HG03064 (cell line): ENCODE data around the gene DPH3.
A peak's percentile ranks its signal among the peaks of the same experiment; 100 is the strongest.

Source experiments
- ATAC-seq: cut with Tn5 transposase; IDR thresholded peaks from one replicate; pipeline ENCODE4 v1.9.1; 2021; ENCODE audit warnings: low read depth; ENCODE audit not compliant: unreplicated experiment

Gene DPH3

DNA sequence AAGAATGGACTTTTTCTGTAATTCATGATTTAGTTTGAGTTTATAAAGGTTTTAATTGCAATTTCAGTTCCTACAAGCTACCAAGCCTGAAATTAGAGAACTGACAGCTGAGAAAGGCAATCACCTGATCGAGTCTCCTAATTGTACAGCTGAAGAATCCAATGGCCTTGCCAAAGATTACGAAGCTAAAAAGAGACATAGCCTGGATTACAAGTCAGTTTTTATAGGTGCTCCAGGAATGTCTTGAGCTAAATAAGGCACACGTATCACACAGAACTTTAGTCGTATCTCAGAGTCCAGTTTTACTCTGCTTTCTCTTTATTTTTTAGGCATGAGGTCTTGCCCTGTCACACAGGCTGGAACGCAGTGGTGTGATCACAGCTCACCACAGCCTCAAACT is 6.6 kb downstream of the DPH3 start:
- ATAC-seq: no peak

DNA sequence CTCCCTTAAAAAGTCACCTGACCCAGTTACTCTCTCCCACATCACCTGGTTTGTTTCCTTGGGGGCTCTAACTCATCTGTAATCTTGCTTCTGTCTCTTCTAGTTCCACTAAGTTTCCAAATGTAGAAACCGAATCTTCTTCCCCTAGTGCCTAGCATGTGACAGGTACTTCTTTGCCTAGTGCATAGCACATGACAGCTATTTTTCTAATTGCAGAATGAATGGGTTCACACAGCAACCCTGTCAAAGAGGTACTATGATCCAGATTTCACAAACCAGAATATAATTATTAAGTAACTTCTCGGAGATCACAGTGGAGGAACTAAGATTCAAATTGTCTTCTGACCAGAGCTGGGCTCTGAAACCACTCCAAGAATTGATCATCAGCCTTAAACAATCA is 7.4 kb downstream of the DPH3 start:
- ATAC-seq: no peak

DNA sequence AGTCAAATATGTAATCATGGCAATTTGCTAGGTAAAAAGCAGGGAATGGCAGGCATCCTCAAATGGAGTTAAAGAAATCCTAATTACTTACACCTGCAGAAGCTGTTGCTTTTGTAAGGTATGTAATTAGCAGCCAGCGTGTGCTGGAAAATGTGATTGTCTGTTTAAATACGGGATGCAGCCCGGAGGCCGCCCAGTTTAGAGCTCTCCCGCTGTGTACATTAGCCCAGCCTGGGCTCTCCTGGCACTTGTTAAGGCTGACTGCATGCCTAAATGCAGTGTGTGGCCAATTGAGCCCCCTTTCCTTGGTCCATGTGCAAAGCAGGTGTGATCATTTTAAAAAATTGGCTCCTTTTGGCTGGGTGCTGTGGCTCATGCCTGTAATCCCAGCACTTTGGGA is 9.0 kb downstream of the DPH3 start:
- no peak for ATAC-seq

DNA sequence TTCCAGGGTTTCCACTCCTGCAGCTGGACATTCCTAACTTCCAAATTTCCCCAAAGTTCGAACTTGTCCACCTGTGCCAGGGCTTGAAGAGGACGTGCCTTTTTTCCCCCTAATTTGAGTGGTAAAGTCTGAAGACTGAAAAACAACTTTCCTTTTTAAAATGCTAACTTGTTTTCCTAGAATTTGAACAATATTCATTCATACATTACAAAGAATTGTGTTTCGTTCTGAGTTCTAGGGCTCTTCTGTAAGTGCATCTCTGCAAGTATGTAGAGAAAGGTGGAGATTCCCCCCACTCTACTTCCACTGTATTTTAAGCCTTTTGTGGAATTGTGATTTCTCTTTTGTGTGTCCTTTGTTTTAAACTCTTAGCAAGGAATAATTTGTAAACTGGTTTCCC is 9.4 kb downstream of the DPH3 start:
- ATAC-seq: no peak

DNA sequence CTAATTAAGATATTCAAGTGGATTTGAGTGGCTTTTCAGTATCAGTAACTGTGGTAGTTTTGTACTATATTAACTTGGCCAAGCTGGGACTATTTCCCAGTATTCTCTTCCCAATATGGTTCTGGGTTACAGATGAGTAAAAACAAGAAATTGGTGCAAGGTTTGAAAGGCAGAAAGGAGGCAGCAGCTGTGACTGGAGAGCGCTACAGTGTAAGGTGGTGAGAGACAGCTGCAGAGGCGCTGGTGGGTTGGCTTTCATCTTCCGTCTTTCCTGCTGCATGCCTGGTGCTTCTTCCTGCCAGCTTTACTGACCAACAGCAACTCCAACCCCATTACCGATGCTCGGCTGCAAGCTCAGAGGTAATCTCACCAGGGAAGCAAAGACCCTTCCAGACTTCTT is 9.8 kb downstream of the DPH3 start:
- no peak for ATAC-seq

DNA sequence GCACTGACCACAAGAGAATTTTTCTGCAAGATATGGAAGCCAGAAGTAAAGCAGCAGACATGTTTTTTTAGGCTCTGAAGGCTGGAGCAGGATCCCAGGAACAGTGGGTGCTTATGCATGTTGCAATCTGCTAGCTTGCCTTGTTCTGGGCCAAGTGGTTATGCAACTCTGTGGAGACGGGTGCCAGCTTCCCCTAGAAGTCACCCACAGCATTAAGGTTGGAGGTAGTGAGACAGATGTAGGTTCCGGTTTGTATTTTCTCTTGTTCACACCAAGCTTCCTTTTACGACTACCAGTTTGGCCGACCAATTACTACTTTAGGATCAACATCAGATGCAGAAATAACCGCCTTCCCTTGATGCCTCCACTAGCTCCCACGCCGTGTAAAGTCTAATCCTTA is 11.1 kb downstream of the DPH3 start:
- ATAC-seq: no peak

DNA sequence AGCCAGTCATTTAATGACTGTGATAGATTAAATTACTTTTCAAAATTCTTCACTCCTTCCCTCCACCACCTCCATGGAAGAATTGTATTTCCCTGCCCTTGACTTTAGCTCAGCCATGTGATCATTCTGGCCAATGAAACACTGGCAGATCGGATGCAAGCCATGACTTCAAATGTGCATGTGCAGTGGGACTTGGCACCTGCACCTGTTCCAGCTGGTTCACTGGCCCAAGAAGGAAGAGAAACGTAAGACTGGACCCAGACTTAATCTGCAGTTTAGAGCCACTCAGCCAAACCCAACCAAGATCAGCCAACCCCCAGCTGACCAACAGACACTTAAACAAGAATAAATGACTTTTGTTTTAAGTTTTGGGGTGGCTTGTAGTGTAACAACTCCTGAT is 11.8 kb downstream of the DPH3 start:
- no peak for ATAC-seq

DNA sequence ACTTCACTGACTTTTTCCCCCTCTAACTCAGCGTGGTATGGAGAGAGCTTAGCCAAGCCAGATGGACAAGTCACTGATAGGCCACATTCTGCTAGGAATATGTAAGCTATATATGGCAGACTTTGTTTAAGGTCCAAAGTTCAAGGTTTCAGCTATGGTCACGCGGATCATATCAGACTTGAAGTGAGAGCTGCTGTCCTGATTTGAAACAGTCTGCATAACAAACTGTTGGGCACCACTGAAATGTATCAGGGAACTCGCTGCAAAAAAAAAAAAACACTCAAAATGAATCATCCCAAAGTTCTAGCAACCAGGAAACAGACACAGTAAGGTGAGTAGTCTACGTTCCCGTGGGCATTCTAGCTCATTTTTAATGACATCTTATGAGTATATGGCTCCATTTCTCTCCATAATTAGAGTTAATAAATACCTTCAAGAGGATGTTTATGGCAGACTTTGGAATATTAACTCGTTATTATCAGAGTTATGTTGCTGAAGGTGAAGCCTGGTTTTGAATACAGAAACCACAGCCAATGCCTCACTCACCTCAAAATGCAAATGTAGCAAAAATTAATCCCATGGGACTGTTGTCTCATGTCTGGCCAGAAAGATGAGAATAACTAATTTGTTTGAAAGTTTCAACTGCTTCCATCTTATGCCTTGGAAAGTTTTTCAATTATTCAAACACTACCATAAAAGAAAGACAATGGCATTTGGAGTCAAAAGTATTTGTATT is 12.3 kb downstream of the DPH3 start:
- no peak for ATAC-seq

DNA sequence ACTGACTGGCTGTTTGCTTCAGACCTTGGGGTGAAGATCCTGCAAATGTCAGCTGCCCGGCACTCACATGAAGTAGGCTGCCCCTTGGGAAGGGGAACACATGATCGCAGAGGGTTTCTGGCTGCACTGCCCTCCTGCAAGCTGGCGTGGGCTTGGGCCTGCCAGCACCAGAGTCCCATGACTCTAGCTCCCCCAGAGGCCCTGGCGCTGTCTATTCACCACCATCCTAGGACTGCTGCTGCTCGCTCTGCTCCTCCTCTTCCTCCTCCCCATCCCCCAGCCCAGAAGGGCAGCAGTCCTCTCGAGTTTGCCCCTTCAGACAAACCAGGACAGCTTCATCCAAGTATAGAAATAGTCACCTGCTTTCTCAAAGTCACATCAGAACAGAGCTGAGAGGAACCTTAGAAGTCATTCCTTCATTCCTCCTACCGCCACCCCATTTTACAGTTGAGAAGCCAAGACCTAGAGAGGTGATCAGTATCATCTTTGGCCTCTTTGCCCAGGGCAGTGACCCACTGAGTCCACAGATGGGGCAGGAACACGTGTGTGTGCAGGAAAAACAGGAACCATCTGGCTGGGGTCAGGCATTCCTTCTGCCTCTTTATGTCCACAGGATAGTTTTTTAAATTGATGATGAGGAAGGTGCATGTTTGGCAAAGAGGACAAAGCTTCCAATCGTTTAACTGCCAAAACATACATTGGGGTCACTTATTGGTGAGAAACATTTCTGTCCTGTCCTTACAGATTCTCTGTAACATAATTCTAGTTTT is 13.2 kb downstream of the DPH3 start:
- ATAC-seq: no peak

DNA sequence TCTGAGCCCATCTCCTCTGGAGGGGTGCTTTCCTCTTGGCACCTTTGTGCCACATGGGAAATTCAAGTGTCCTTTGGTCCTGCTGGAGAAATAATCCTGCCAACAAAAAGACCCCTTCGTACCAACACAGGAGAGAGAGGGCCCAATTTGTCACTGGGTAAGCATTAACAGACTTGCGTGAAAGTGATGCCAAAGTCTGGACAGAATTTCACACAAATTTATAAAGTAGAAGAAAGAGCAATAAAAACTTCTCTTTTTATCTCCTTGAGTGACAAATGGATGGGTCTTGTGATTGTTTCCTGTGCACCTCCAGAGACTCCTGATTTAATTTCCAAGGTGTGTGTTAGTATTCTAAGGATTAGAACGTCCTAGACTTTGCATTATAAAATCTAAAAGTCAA is 14.9 kb downstream of the DPH3 start:
- ATAC-seq: no peak

DNA sequence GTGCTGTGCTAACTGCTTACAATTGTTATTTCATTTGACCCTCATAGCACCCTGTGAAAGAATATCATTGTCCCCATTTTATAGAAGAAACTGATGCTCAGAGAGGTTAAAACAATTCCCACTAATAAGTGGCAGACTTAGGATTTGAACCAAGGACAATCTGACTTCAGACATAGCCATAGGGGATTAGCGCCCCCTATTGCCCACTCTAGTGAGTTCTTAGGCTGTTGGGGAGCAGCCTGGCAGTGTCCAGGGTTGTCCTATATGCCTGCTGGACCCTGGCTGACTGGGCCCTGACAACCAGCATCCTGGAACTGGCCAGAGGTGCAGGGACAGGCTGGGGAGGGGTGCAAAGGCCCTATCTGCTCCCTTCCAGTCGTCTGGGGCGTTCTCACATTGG is 15.4 kb downstream of the DPH3 start:
- no peak for ATAC-seq

DNA sequence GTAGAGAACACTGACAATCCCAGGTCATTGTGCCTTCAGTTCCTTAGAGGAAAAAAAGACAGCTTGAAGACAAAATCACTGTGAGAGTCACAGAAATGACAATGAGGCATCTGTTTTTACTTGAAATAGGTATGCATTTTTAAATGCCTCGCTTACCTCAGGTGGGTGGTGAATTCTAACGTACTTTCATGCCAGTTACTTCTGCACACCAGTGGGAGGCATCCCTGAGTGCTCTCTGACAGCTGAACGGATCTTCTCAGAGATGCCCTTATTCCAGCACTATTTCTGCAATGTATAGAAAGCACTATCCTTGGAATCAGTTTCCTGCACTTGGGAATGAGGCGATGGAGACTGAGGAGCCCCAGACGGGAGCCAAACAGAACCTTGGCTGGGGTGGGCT is 16.2 kb downstream of the DPH3 start:
- ATAC-seq: no peak

DNA sequence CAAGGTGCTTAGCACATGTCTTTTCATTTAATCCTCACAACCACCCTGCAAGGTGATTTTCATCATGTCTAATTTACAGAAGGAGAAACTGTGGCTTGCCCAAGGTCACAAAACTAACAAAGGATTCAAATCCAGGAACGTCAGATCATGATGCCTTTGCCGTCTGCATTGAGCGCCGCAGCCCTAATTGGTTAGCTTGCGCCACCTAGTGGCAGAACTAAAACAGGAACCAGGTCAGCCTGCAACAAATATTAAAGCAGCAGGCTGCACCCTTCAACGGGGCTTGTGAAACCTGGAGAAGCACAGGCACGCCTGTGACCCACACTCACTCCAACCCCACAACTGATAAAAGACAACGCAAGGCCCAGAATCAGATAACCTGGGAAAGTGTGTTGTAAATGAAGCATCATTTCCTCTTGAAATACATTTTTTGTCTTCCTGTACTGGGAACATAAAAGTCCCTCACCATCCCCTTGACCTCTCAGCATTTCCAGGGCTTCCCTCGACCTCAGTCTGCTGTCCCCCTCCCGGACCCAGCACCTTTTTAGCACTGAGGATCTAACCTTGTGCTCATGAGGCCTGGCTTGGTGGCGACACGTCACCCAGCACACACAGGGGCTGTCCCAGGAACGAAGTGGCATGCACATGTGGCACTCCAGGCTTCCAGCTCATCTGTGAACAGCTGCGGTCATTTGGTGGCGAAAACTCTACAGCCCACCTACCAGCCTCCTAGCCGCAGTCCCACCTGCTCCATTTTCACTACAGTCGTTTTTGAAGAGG is 17.3 kb downstream of the DPH3 start:
- ATAC-seq: peak; percentile 78

DNA sequence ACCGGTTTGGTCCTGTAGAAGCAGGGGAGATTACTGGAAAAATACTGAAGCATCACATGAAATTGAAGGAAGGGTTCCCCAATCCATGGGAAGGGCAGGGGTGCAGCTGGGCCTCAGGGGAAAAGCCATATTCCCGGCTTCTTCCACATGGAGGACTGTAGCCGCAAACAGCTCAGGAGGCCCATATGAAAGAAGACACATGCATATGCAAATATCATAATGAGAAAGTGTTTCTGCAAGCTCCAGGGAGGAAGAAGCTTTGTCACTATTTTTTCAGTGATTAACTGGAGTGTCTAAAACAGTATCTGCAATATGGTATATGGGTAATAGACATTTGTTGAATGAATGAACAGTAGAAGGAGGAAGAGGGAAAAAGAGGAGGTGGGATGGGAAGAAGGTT is 19.1 kb downstream of the DPH3 start:
- ATAC-seq: no peak

DNA sequence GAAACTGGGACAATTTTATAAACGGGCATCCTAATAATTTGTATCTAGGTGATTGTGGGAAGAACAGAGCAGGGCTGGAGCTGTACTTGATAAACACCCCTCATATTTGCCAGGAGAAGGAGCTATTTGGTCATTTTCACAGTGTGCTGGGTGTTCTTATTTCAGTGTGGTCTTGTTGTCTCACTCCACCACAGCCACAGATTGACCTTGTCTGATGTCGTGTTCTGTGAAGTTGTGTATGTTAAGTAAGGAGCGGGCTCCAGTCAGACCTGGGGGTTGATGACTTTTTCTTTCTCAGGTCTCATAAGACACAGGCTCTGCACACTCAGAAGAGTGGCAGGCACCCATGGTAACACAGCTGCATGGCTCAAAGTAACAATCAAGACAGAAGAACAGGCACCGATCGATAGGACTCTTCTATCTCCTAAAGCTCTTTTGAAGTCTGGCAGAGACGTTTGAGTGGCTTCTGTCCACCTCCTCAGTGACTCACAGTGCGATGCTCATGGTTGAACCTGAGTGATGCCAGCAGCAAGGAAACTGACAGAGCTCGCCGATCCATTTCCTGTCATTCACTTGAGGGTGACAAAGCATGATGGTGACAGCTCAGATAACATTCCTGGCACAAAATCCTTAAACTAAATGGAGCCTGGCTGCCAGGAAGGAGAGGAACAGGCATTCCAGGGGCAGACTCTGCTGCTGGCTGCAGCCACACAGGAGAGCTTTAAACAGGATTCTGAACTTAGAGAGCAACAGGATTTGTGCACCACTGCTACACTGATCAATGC is 20.8 kb downstream of the DPH3 start:
- no peak for ATAC-seq

DNA sequence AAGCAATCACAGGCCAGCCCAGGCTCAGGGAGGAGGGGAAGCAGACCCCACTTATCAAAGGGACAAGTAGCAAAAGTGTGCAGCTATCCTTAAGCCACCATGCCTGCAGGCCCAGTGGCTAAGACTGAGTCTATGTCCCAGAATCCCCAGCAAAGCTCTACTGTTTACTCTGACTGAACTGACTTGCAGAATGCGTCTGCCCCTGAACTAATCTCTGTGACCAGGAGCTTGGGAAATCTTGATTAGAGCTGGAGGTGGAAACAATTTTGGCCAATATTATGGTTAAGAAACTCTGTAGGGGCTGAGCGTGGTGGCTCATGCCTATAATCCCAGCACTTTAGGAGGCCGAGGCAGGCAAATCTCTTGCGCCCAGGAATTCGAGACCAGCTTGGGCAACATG is 22.6 kb downstream of the DPH3 start:
- ATAC-seq: no peak

DNA sequence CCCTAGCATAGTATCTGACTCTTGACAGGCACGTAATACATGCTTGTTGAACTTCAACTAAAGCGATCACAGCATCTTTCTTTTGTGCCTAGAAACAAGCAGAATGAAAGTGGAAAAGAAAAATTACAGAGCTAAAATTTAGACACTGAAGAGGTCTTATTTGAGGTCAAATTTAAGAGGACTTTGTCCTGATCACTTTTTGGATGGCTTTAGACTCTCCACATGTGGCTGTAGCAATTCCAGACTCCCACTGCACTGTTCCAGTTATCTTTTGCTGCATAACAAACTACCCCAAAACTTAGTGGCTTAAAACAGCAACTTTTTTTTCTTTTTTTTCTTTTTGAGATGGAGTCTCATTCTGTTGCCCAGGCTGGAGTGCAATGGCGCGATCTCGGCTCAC is 23.5 kb downstream of the DPH3 start:
- no peak for ATAC-seq

DNA sequence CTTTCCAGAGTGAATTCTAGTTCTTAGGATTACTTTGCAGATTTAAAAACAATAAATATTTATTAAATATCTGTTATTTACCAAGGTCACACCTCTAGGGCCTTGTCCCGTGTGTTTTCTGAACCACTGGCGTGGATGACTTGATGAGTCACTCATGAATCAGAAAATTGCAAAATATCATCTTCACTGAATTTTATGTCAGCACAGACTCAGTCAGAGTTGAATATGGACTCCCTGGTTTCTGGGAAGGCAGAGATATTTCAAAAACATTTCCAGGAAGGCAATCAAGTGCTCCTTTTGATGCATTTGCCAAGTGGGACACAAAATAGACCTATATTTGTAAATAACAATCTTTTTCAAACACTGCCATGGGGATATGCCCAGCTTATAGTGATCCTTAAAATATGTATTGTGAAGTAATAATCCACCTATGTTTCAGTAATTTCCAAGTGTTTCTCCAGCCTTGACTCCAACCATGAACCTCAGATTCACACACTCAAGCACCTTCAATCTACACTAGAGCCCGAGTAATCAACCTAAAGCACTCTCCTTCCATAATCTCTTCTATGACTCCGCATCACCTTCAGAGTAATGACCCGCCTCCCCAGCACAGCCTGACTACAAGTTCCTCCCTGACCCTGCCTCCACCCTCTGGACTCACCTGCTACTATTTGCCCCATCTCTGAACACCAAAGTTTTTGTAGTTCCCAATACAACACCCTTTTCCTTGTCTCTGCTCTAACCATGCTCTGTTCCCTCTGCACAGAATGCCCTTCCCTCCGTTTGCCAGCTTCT is 24.3 kb downstream of the DPH3 start:
- no peak for ATAC-seq

DNA sequence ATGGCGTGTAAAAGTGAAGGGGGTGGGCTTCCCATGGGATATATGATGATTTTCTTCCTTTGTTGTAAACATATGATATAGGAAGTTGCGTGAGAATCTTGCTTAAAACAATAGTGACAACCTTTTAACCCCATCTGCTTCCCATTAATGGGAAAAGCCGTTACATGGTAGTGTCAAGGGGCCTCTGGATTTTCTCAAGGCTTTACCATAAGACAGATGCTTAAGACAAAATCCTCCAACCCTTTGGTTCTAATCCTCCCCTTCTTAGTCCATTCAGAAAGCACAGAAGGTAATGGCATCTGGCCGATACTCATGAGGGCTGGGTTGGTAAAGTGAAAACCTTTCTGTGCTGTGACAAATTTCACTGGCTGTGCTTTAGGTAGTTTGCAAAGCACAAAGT is 25.0 kb downstream of the DPH3 start:
- no peak for ATAC-seq
